Measurements from ENCODE around the gene TMEM72.
A peak's percentile ranks its signal among the peaks of the same experiment; 100 is the strongest.

Gene TMEM72

DNA sequence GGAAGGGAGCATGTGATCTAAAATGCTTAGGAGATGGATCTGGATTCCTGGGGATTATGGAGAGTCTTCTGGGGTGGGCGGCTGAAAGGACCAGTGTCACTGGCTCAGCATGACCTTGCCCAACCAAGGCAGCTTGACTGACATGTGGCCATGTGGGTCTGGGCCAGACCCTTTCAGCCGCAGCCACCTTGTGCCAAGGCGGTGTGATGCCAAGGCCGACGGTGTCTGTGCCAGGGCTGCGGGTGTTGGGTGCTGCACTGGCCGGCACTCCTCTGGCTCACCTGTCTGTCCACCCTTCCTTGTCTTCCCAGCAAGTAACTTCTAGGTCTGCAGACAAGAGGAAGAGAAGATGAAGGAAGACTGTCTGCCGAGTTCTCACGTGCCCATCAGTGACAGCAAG lies 58.7 kb downstream of the TMEM72 start:
- DNase-seq, result no peak

GRCh38 chr10:44970812-44971395 lies 59.8 kb downstream of the TMEM72 start:
- DNase-seq, result no peak

GRCh38 chr10:44971434-44971833 lies 60.3 kb downstream of the TMEM72 start:
- no peak for DNase-seq

DNA sequence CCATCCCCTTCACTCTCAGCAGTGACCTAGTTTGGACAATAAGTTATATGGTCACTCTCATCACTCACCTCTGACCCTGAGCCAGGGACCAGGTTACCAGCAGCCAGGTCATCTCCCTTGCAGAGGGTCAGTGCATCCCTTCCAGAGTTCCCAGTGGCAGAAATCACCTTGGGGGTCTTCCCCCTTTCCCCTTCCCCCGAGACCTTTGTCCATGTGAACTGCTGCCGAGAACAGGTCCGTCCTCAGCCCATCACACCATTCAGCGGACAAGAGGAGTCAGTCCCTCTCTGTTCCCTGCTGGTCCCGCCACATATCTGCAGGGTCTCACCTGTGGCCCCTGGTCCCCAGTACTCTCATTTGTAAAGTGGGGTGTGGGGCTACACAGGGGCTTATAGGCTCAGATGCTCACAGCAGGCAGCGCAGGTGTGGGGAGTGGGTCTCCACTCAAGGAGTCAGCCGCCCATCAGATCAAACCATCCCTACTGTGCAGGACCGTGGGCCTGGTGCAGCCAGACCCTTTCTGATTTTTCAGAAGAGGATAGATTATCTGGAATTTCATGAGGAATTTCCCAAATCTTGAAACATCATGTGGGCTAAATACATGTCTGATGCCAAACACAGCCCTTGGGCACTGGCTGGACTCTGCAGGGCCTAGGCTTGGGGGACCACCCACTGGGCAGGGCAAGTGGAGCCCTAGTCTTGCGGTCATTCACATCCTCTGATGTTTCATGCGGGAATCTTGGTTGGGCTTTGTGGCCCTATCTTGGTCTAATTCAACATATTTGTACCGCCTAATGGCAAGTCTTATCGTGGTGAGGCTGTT lies 61.0 kb downstream of the TMEM72 start:
- no peak for DNase-seq

DNA sequence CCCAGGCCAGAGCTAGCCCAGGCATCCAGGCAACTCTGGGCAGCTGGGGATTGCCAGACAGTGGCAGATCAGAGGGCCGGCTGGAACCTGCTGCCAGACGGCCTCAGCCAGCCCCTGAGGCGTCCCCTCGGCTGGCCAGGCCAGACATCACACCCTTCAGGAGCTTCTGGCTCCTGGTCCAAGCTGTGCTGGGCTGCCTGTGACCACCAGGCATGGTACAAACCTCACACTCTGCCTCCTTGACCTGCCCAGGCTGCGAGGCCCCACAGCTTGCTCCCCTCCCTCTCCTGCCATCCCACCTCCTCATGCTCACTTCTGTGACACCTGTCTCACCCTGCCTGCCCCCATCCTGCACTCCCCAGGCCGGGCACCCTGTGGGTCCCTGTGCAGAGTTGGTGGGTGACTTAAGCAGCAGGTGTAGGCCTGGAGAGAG lies 61.8 kb downstream of the TMEM72 start:
- no peak for DNase-seq

- DNase-seq, result peak; percentile 66
Measured at GRCh38 chr10:44973323-44974081, 62.4 kb downstream of the TMEM72 start.

DNA sequence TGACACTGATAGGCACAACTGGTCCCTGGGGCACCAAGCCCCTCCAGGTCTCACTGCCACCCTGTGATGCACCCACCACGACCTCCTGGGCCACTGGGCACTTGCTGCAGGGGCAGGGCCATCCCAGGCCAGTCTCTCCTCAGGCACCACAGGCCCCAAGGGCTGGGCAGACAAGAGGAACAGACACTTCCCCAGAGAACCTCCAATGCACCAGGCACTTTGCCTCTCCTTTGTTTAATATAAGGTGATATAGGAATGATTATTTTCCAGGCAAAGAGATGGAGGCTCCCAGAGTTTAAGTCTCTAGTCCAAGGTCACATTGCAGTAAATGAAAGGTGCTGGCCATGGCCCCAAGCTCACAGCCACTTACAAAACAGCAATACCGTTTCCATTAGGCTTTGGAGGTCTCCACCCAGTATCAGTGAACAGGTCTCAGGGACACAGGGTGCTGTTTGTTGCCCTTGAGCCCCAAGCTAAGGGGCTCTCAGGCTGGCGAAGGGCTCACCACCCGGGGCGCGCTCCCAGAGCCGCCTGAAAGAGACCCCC lies 63.0 kb downstream of the TMEM72 start:
- no peak for DNase-seq

DNA sequence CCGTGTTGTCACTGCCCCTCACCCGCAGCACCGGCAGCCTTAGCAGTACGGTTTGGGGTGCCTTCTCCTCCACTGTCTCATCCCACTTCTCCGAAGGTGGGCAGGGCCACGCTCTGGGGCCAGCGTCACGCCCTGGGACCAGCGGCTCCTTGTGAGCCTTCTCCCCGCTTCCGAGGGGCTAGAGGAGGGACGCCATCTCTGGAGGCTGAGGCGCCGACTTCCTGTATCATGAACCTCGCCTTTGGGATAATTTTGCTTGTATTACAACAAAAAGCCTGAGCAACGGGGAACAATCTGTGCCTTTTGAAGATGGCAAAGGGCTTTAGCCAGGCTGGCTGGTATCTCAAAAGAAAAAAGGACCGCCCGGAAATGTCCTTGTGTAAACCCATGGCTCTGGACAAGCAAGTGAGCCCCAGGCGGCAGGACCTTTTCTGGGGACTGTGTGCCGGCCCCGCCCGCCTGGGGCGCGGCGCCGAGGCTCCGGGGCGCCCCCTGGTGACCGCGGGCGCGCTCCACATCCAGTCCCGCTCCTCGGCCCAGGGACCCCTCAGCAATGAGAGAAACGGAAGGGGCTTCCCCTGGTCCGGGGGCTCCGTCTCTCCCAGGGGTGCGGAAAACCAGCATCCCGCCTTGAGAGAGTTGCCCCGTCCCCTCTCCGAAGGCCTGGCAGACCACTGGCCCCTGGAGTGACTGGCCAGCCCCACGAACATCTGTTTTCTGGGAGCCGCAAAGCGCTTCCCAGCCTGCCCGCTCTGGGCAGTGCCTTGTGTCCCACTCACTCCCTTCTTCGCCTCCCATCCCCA lies 63.7 kb downstream of the TMEM72 start:
- peak; percentile 80 for DNase-seq

DNA sequence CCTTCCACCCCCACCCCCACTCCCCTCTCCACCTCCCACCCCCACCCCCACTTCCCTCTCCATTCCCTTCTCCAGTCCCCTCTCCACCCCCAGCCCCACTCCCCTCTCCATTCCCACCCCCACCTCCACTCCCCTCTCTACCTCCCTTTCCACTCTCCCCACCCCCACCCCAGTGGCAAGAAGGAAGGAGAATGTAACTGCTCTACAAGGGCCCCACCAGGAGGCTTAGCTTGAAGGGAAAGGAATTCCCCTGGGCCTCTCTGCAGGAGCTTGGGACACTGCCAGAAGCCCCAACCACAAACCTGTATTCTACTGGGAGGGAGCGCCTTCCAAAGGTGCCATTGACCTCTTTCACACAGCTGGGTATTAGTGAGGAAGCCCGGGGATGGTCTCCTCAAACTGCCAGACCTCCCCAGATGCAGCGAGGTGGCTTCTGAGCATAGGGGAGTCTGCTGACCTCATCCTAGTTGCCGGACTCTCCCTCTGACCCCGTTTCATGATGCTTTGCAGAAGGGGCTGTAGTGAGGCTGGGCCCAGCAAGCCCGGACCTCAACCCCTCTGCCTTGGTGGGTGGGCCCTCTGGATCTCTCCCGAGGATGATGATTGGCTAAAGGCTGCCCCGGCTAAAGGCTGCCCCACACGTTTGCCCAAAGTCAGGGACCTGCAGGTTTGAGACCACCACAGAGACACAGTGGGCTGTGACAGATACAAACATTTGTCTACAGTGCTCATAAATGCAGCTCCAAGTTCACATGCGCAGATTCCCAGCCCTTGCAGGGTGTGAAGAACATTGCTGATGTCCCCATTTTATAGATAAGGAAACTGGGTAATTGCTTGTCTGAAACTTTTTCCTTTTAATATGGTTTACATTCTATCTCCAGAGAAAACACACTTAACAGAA lies 64.5 kb downstream of the TMEM72 start:
- no peak for DNase-seq

GRCh38 chr10:44976352-44977198 lies 65.4 kb downstream of the TMEM72 start:
- no peak for DNase-seq

GRCh38 chr10:44977287-44978212 lies 66.4 kb downstream of the TMEM72 start:
- no peak for DNase-seq

GRCh38 chr10:44978213-44978569 lies 67.1 kb downstream of the TMEM72 start:
- no peak for DNase-seq

DNA sequence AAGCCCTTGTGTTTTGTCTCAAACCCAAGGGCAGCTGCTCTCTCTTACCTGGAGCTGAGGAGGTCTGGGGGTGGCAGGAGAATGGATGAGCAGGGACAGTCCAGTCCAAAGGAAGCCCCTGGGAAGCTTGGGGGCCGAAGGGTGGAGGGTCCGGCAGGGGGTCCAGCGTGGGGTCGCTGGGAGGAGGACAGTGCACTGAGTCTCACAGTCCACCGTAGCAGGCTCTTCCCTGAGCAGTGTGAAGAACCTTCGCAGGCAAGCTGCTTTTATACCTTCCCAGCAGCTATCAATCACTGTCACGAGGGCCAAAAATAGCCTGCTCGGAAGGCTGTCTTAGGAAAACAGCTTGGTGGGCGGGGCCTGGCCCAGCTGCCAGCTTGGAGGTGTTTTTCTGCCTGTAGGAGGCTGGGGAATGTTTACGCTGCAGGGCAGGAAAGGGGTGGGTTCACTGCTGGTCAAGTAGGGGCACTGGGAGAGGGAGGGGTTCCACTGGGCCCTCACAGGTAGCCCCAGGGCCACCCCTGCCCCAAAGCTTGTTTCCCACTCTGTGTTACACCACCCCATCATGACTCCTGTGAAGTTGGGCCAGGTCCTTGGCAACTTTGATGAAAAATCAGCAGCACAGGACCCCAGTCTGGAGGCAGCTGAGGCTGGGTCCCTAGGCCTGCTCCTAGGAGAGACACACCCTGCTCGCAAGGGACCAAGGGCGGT lies 67.6 kb downstream of the TMEM72 start, which contains the start of gene DEPP1:
TSS of gene DEPP1 (minus strand) at position 240 of the 711 bp plus-strand sequence. CDS start 779 bp downstream, outside the sequence.
- peak; percentile 71 for DNase-seq

- DNase-seq, result no peak
Measured at GRCh38 chr10:44979281-44980191, 68.4 kb downstream of the TMEM72 start.

- DNase-seq, result no peak
Measured at GRCh38 chr10:44980309-44981171, 69.4 kb downstream of the TMEM72 start.

All from suppressor macrophage treated with lipopolysaccharide for 4 hours (primary cell).